K562 (cell line): Measurements from ENCODE around the gene MACF1. TPM values are rescaled to one million over a fixed set of nuclear protein-coding genes. Genes with fewer than 3 reads are reported as not detected.

Experiments used
- AFF1 ChIP-seq, 2 experiments: fragments of 450-650 bp; IDR thresholded peaks; 2 replicates each; pipeline ENCODE4 v1.6.1; 2018; ENCODE audit warnings: mild to moderate bottlenecking in 2 of 2, low read depth in 1 of 2; ENCODE audit not compliant: partially characterized antibody in 2 of 2
- BACH1 ChIP-seq: fragments of 200-800 bp; sonication (Bioruptor generic); IDR thresholded peaks from 2 replicates; pipeline ENCODE4 v1.6.1; 2016; ENCODE audit warnings: missing genetic modification characterization, missing compliant biosample characterization
- CEBPB ChIP-seq: fragments of 450-650 bp; IDR thresholded peaks from 2 replicates; pipeline ENCODE4 v1.6.1; 2016; ENCODE audit warnings: missing genetic modification characterization, missing compliant biosample characterization
- CREM ChIP-seq: IDR thresholded peaks from 2 replicates; pipeline ENCODE4 v1.6.1; 2014; ENCODE audit warnings: antibody characterized with exemption, low read depth
- GABPB1 ChIP-seq: sonication (generic); formaldehyde crosslinking; IDR thresholded peaks from 2 replicates; pipeline ENCODE4 v1.8.0; 2022; ENCODE audit warnings: mild to moderate bottlenecking, missing genetic modification reagents
- HDAC2 ChIP-seq: fragments of 450-650 bp; IDR thresholded peaks from 2 replicates; pipeline ENCODE4 v1.6.1; 2016; ENCODE audit warnings: mild to moderate bottlenecking
- HIVEP1 ChIP-seq: fragments of 250-450 bp; sonication (Bioruptor Pico); IDR thresholded peaks from 2 replicates; pipeline ENCODE4 v1.4.0; 2020; ENCODE audit warnings: mild to moderate bottlenecking
- MAZ ChIP-seq, 2 experiments: fragments of 450-650 bp in 1 of 2; sonication (generic) in 1 of 2; formaldehyde crosslinking; IDR thresholded peaks in 1 of 2; conservative IDR thresholded peaks in 1 of 2; 2 replicates each; pipeline versions ENCODE4 v1.4.0 to v1.5.0; 2020; ENCODE audit warnings: mild to moderate bottlenecking in 1 of 2, missing genetic modification reagents in 1 of 2
- MLLT1 ChIP-seq, 2 experiments: fragments of 450-650 bp; IDR thresholded peaks; 2 replicates each; pipeline ENCODE4 v1.6.1; 2016
- NFE2 ChIP-seq: IDR thresholded peaks from 2 replicates; pipeline ENCODE4 v1.6.1; 2014; ENCODE audit warnings: antibody characterized with exemption, low read depth
- PHF21A ChIP-seq: fragments of 450-650 bp; IDR thresholded peaks from 2 replicates; pipeline ENCODE4 v1.6.1; 2017; ENCODE audit warnings: low read depth, borderline replicate concordance
- SNAPC5 ChIP-seq: fragments of 250-450 bp; sonication (Bioruptor Pico); IDR thresholded peaks from 2 replicates; pipeline ENCODE4 v1.8.0; 2021; ENCODE audit warnings: moderate library complexity, mild to moderate bottlenecking, inconsistent platforms
- TRIM28 ChIP-seq: fragments of 450-650 bp; IDR thresholded peaks from 2 replicates; pipeline ENCODE4 v1.6.1; 2017
- XRCC4 ChIP-seq: IDR thresholded peaks from one replicate; pipeline ENCODE4 v1.6.1; 2011; ENCODE audit not compliant: insufficient read depth, insufficient read length; ENCODE audit errors: extremely low read depth
- ZBTB9 ChIP-seq: fragments of 450-650 bp; formaldehyde crosslinking; IDR thresholded peaks from 2 replicates; pipeline ENCODE4 v1.4.0; 2020; ENCODE audit warnings: mild to moderate bottlenecking, moderate library complexity
- ZNF12 ChIP-seq: sonication (generic); formaldehyde crosslinking; IDR thresholded peaks from 2 replicates; pipeline ENCODE4 v1.4.0; 2020; ENCODE audit warnings: mild to moderate bottlenecking, missing genetic modification reagents
- ZNF23 ChIP-seq: fragments of 250-450 bp; sonication (Bioruptor Pico); IDR thresholded peaks from 2 replicates; pipeline ENCODE4 v1.4.0; 2020; ENCODE audit warnings: mild to moderate bottlenecking
- ZNF282 ChIP-seq: sonication (generic); formaldehyde crosslinking; IDR thresholded peaks from 2 replicates; pipeline ENCODE4 v1.8.1; 2023; ENCODE audit warnings: missing genetic modification reagents
- ZNF444 ChIP-seq: fragments of 250-450 bp; sonication (Bioruptor Pico); IDR thresholded peaks from 2 replicates; pipeline ENCODE4 v1.4.0; 2020; ENCODE audit warnings: mild to moderate bottlenecking, moderate library complexity
- ZNF551 ChIP-seq: fragments of 250-450 bp; sonication (Bioruptor Pico); IDR thresholded peaks from 2 replicates; pipeline ENCODE4 v1.5.0; 2021; ENCODE audit warnings: mild to moderate bottlenecking, moderate library complexity
- ZNF696 ChIP-seq: fragments of 250-450 bp; sonication (Bioruptor Pico); conservative IDR thresholded peaks from 2 replicates; pipeline ENCODE4 v1.4.0; 2020; ENCODE audit warnings: mild to moderate bottlenecking, moderate library complexity
- polyA plus RNA-seq, 8 experiments: library from polyadenylated mRNA; depleted of rRNA in 4 of 8; stranded (reverse) in 5 of 8; unstranded in 3 of 8; fragments of >200 nt; fragmentation: Nextera tagmentation in 2 of 8; fragmentation: Illumina TruSeq in 1 of 8; extraction: Ambion mirVana in 2 of 8; extraction: Trizol in 1 of 8; gene quantifications; 2 replicates each; pipeline versions ENCODE4 v1.2.1 to v1.2.3, GENCODE V29; 2011 to 2014; ENCODE audit warnings: inconsistent platforms in 1 of 8, missing spikeins in 1 of 8
- total RNA-seq, 7 experiments: library from RNA; depleted of rRNA in 6 of 7; stranded (reverse); fragments of >200 nt in 6 of 7; fragmentation: Illumina TruSeq in 2 of 7; extraction: Trizol in 2 of 7; gene quantifications; 2 replicates each; pipeline versions ENCODE4 v1.2.1 to v1.2.3, GENCODE V29; 2011 to 2021; ENCODE audit warnings: low replicate concordance in 1 of 7

MACF1 gene
- total and polyA plus RNA-seq, 9 of the 15 experiments (the other 6 are each of a cell fraction or from before 2014, with no cell fraction given), result 13.2 to 232 (median 112) TPM

- TF ChIP-seq CREM (peak; percentile 50), PHF21A (peak; percentile 74; the same call in 1 of the 2 replicates), ZNF696 (CRISPR knock-in tag) (no peak), XRCC4 (no peak), ZBTB9 (0 out of 2 replicates have a peak, but pooled peaks have one; percentile 37), TRIM28 (no peak), MAZ (CRISPR knock-in tag; conservative IDR thresholded peaks at IDR 0.05 in 1 of 2, IDR thresholded peaks at IDR 0.05 in 1 of 2) (peak; percentile 36 to 70; a peak in 3 of 4 replicates), BACH1 (tag) (peak; percentile 56; the same call in 1 of the 2 replicates), ZNF12 (CRISPR knock-in tag) (no peak), GABPB1 (CRISPR knock-in tag) (peak; percentile 89), CEBPB (tag) (peak; percentile 66), ZNF282 (CRISPR knock-in tag) (no peak), ZNF23 (CRISPR knock-in tag) (no peak), MLLT1 (IDR thresholded peaks at IDR 0.05) (peak in 1 of 2 experiments; percentile 59; a peak in 1 of 4 replicates), HIVEP1 (CRISPR knock-in tag) (peak; percentile 53; the same call in 1 of the 2 replicates), SNAPC5 (CRISPR knock-in tag) (no peak), NFE2 (peak; percentile 61), AFF1 (IDR thresholded peaks at IDR 0.05; ENCODE audit: low read depth in 1 of 2, partially characterized antibody in 2 of 2) (peak in 1 of 2 experiments; percentile 31), HDAC2 (peak; percentile 23; the same call in 1 of the 2 replicates), ZNF444 (CRISPR knock-in tag) (0 out of 2 replicates have a peak, but pooled peaks have one; percentile 42), ZNF551 (no peak)
These were observed 187.5 kb downstream of the MACF1 start (continued) for GRCh38 chr1:39391691-39392679.
